HG02970 (cell line): ENCODE measurements around the gene ZFR2.
"Not testable (repeated sequence)": the region's sequence is repeated elsewhere in the genome, so short reads cannot be mapped to it uniquely, and the experiment has no call there.

Experiments used
- ATAC-seq: cut with Tn5 transposase; IDR thresholded peaks from one replicate; pipeline ENCODE4 v1.9.1; 2021; ENCODE audit warnings: mild to moderate bottlenecking, moderate library complexity, moderate number of reproducible peaks; ENCODE audit not compliant: unreplicated experiment, low FRiP score

ZFR2 gene

DNA sequence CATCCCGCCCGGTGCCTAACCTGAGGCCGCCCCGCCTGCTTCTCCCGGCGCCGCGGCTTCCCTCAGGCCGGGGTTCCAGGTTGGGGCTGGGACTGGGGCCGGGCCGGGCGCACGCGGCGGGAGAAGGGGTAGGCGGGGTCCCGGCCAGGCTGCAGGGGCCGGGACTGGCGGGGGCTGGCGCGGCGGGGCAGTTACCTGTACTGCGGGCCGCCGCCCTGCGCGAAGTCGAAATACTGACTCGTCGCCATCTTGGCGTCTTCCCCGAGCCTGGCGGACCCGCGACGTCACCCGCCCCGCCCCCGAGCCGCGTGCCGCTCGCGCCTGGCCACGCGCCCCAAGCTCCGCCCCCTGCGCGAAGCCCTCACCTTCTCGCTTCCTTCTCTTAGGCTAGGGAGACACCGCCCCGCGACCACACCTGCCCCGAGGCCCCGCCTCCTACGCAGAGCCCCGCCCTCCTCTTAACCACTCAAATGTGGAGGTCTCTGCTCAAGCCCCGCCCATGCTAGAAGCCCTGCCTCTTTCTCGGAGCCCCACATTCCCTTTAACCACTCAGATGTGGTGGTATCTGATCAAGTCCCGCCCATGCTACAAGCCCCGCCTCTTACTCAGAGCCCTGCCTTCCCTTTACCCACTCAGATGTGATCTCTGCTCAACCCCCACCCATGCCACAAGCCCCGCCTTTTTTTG, at the start of gene ZFR2:
ZFR2 (minus strand) TSS at position 269 of the 687 bp plus-strand sequence; CDS start at position 248, 21 bp downstream.
- ATAC-seq = no peak

DNA sequence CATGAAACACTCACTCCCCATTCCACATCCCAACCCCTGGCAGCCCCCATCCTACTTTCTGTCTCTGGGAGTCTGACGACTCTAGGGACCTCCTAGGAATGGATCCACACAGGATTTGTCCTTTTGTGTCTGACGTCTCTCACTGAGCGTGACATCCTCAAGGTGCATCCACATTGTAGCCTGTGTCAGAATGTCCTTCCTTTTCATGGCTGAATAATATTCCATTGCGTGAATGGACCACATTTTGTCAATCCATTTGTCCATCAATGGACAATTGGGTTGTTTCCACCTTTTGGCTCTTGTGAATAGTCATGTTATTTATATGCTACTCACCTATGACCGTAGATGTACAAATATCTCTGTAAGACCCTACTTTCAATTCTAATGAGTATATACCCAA, 47.2 kb upstream of the ZFR2 start:
- no peak for ATAC-seq

DNA sequence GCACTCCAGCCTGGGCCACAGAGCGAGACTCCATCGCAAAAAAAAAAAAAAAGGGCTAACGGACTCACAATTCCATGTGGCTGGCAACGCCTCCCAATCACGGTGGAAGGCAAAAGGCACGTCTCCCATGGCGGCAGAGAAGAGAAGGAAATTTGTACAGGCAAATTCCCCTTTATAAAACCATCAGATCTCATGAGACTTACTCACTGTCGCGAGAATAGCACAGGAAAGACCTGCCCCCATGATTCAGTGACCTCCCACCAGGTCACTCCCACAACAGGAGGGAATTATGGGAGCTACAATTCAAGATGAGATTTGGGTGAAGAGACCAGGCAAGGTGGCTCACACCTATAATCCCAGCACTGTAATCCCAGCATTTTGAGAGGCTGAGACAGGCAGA, 45.4 kb upstream of the ZFR2 start:
- no peak for ATAC-seq

DNA sequence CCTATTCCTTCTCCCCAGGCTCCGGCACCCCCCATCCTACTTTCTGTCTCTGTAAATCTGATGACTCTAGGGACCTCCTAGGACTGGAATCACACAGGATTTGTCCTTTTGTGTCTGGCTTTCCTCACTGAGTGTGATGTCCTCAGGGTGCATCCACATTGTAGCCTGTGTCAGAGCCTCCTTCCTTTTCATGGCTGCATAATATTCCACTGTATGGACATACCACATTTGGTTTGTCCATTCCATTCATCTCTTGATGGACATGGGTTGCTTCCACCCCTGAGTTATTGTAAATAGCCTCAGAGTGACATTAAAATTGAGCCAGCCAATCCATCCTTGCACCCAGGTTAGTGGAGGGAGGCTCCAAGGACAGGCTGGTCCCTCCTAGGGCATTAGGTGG, 41.3 kb upstream of the ZFR2 start:
- no peak for ATAC-seq

DNA sequence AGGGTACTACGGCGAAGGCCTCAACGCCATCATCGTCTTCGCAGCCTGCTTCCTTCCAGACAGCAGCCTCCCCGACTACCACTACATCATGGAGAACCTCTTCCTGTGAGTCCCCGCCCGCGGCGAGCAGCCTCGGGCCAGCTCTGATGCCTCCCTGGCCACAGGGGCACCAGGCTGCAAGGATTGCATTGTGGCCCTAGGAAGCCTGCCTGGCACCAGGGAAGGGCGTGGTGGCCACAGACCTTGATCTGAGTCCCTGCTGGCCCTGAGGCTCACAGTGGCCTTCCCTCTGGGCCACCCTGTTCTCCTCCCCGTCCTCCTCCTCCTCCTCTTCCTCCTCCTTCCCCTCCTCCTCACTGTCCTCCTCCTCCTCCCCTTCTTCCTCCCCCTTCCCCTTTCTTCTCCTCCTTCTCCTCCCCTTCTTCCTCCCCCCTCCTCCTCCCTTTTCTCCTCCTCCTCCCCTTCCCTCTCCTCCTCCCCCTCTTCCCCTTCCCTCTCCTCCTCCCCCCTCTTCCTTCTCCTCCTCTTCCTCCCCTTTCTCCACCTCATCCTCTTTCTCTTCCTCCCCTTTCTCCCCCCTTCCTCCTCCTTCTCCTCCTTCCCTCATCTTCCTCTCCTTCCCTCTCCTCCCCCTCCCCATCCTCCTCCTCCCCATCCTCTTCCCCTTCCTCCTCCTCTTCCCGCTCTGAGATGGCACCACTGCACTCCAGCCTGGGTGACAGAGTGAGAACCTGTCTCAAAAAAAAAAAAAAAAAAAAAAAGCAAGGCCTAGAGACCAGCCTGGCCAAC, 39.6 kb upstream of the ZFR2 start:
- ATAC-seq = no peak

DNA sequence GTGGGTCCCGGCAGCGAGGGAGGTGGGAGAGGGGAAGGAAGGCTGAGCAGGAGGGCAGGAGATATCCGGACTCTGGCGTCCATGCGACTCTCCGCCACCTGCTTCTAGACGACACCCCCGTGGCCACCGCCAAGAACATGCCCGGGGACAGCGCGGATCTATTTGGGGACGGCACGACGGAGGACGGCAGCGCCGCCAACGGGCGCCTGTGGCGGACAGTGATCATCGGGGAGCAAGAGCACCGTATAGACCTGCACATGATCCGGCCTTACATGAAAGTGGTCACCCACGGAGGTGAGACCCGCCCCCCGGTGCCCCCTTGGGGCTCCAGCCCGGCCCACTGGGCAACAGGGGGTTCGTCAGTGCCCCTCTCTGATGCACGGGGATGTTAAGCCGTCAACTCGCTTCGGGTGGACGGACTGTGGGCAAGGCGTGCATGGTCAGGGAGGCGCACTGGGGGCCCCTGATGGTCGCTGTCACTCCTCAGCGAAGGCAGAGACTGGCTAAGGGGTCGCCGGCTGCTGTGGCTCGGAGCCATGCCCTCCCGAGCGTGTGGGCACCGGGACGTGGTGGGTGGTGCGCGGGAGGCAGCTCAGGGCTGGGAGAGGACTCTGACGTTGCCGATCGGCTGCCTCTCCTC, 38.9 kb upstream of the ZFR2 start:
- no peak for ATAC-seq

DNA sequence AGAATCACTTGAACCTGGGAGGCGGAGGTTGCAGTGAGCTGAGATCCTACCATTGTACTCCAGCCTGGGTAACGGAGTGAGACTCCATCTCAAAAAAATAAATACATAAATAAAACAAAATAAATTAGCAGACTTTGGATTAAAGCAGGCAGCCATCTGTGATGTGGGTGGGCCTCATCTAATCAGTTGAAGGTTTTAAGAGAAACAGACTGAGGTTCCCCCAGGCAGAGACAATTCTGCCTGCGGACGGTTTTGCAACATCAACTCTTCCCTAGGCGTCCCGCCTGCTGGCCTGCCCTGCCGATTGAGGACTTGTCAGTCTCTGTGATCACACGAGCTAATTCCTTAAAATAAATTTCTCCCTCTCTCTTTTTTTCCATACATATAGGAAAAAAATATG, 35.4 kb upstream of the ZFR2 start:
- no peak for ATAC-seq

DNA sequence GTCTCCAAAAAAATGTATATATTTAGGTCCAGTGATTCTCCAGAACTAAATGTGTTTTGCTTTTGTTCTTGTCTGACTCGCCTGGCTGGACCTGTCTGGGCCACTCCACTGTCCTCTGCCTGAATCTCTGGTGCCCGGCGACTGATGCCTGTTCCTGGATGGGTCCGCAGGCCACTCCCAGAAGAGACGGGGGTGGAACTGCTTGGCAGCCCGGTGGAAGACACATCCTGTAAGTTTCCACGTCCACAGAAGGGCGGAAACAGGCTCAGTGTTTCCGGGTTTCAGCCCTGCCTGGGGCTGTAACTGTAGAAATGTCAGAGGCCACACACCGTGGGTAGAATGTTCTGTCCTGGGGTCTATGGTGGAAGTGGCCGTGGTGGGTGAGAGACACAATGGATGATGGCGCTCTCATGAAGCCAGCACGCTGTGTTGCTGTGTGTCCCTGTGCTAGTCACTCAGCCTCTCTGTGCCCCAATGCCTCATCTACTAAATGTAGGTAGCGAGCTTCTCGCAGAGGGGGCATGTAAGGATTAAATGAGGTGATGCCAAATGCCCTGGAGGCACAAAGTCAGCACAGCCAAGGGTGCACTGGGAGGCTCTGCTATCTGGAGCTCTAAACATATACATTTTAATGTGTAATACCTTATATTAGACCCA, 33.6 kb upstream of the ZFR2 start:
- no peak for ATAC-seq

DNA sequence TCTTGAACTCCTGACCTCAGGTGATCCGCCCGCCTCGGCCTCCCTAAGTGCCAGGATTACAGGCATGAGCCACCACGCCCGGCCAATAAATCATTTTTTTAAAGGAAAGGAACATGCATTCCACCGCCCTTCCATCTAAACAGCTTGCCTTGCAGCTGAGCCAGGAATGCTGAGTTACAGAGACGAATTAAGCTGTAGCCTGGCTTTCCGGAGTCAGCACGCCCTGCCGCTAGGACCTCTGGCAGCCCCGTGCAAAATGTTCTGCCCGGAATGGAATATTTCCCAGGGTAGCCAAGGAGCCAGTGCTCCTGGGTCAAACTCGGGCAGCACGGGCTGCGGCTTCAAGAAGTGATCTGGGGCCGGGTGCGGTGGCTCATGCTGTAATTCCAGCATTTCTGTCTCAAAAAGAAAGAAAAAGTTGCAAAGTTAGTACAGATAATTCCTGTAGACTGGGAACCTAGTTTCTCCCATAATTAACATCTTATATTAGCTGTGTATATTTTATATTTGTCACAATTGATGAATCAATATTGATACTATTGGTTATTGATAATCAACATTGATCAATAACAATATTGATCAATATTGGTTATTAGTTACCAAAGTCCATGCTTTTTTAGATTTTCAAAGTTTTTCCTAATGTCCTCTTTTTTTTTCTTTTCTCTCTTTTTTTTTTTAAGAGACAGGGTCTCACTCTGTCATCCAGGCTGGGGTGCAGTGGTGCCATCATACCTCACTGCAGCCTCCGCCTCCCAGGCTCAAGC, 30.9 kb upstream of the ZFR2 start:
- no peak for ATAC-seq

DNA sequence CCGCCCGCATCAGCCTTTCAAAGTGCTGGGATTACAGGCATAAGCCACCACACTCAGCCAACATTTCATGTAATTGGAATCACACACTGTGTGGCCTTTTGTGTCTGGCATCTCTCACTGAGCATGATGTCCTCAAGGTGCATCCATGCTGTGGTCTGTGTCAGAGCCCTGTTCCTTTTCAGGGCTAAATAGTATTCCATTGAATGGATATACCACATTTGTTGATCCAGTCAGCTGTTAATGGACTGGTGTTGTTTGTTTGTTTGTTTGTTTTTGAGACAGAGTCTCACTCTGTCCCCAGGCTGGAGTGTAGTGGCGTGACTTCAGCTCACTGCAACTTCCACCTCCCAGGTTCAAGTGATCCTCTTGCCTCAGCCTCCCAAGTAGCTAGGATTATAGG, 29.6 kb upstream of the ZFR2 start:
- no peak for ATAC-seq

DNA sequence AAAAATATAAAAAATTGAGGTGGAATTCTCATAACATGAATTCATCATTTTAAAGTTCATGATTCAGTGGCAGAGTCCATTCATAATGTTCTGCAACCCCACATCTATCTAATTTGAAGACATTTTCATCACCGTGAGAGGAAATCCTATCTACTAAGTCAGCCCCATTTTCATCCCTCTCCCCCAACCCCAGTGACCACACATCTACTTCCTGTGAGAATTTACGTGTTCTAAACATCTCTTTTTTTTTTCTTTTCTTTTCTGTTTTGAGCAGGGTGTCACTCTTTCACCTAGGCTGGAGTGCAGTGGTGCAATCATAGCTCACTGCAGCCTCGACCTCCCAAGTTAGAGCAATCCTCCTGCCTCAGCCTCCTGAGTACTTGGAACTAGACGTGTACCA, 29.1 kb upstream of the ZFR2 start:
- no peak for ATAC-seq

DNA sequence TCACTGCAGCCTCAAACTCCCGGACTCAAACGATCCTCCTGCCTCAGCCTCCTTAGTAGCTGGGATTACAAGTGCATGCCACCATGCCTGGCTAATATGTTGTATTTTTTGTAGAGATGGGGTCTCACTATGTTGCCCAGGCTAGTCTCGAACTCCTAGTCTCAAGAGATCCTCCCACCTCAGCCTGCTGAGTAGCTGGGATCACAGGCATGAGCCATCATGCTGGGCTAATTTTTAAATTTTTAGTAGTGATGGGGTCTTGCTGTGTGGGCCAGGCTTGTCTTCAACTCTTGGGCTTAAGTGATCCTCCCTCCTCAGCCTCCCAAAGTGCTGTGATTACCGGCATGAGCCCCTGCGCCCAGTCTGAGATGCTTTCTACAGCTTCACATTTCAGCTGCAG, 26.9 kb upstream of the ZFR2 start:
- ATAC-seq = no peak

DNA sequence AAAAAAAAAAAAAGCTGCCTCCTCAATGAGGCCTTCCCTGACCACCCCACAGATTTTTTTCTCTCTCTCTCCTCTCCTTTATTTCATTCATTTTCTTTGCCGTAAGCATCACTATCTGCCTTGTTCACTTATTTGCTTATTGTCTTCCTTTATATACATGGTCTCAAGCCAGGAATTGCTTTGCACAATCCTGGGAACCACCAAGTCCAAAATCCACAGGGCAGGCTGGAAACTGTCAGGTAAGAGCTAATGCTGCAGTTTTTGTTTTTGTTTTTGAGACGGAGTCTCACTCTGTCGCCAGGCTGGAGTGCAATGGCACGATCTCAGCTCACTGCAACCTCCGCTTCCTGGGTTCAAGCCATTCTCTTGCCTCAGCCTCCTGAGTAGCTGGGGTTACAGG, 26.1 kb upstream of the ZFR2 start:
- not testable (repeated sequence) for ATAC-seq

DNA sequence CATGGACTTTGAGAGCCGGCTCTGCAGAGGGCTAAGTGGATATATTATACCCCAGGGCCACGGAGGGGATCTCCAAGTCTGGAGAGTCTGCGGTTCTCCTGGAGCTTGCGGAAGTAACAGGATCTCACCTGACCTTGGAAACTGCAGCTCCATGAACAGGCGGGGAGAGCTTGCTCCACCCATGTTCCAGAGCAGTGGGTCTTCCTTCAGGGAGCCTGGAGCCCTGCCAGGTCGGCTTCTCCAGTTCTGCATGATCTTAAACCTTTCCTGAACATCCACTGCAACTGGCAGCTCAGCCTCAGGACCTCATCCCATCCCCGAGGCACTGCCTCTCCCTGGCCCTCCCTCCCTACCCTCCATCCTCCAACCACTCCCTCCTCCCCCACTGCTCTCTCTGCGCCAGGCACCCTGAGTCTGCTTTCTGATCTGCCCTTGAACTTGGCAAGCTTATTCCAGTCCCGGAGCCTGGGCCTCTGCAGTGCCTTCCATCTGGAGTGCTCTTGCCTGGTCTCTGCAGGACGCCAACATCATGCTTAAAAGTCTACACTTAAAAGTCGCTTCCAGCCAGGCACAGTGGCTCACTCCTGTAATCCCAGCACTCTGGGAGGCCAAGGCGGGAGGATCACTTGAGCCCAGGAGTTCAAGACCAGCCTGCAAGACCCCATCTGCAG, 24.8 kb upstream of the ZFR2 start:
- no peak for ATAC-seq

DNA sequence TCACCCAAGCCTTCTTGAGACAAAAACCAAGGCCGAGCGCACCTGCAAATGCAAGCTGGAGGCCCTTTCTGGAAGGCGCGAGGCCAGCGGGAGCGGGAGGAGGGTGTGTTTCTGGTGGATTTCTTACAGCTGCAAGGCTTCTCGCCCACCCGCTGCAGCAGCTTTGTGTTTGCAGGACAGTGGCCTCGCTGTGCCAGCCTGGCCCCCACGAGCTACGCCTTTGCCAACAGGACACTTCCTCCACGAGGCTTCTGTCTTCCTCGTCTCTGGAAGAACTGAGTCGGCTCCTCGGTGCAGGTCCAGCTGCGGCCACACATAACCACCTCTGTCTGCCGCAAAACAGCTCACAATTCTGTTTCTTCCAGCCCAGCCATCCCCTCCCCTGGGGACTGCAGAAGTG, 21.8 kb upstream of the ZFR2 start:
- no peak for ATAC-seq

DNA sequence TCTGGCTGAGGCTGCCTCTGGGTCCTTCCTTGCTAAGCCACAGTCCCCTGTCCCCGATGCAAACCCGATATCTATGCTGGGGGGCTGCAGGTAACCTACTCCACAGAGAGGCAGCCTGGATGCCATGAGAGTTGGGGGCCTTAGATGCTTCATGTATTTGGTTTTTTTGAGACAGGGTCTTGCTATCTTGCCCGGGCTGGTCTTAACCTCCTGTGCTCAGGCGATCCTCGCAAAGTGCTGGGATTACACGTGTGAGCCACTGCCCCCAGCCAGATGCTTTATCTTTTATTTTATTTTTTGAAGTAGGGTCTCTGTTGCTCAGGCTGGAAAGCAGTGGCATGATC, 13.2 kb upstream of the ZFR2 start:
- no peak for ATAC-seq

DNA sequence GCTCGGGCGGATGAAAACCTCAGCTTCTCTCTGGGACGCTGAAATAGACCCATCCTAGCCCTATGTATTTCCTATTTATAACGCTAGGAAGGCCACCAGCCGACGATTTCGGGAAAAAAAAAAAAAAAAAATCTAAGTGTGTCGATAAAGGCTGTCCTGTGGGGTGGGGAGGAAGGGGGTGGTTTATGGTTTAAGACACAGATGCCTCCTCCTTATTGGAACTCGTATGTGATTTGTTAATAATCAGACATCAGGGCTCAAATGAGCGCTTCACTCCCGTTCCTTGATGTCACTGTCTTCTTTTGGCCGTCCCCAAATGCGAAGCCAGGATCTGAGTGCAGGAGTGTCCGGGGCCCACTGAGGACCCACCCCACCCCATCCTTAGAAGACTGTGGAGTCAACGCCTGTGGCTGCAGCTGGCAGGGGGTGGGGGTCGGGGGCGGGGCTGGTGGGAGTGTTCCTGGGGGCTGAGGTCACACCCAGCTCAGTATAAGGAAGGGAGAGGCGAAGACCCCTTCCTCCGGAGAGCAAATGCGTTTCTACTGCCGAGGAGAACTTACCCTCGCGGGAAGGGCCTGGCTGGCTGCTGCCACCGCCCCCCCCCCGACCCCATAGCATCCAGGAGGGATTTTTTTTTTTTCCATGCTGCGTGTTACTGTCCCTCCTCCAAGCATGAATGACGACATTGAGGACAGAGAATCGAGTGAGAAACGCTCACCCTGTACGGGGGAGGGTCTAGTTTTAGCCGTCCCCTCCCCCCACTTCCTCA, 12.6 kb upstream of the ZFR2 start:
- no peak for ATAC-seq

DNA sequence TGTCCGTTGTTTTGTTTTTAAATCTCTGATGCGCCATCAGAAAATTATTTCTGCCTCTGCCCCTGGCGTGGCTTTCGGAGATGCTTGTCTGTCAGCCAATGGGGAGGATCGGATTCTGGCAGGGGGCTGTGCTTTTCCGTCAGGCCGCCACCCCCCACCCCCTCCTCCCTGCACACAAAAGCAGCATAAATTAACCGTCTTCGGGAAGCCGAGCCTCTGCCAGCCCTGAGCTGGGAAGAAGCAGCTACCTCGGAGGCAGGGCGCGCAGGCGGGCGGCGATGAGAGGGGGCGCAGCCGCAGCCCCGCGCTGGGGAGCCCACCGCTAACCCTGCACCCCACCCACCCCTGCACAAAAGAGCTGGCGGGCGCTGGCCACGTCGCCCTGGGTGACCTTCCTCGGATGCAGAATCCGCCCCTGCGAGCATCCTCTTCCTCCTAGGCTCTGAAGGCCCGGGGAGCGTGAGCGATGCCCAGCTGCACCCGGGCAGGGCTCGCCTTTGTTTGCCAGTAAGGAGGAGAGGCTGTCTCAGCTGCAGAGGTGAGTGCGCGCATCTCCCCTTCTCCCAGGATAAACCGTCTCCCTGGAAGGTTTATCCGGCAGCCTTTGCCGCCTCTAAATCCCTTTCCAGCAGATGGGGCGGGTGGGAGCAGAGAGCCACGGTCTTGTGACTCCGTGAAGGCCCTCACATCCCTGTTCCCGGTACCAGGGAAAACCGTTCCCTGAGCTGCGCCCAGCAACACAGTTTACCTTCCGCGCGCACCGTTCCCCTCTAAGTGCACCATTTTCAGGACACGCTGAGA, 11.8 kb upstream of the ZFR2 start, which contains the start of gene ATCAY:
ATCAY (plus strand) TSS at position 215 of the 801 bp plus-strand sequence. CDS start 5,083 bp downstream, outside the sequence.
- ATAC-seq = no peak
